T-helper 1 cell (primary cell): Measurements from ENCODE around the gene SORT1.
"Not testable (repeated sequence)": the region's sequence is repeated elsewhere in the genome, so short reads cannot be mapped to it uniquely, and the experiment has no call there.

Experiments
- DNase-seq, 5 donors: peaks; one replicate each; pipeline ENCODE4 v3.0.0-alpha.2; 2012 to 2020

SORT1 gene

GRCh38 chr1:109338091-109338490, 59.6 kb downstream of the SORT1 start:
- no peak for DNase-seq

GRCh38 chr1:109335091-109335490, 62.6 kb downstream of the SORT1 start:
- no peak for DNase-seq

- no peak for DNase-seq
Measured at GRCh38 chr1:109331113-109331512, 66.6 kb downstream of the SORT1 start.

GRCh38 chr1:109327285-109327684, 70.4 kb downstream of the SORT1 start:
- no peak for DNase-seq

- DNase-seq: no peak
Measured at GRCh38 chr1:109322974-109323373, 74.7 kb downstream of the SORT1 start.

- no peak for DNase-seq
Measured at GRCh38 chr1:109319114-109319513, 78.6 kb downstream of the SORT1 start.

GRCh38 chr1:109316506-109316905, 81.2 kb downstream of the SORT1 start:
- no peak for DNase-seq

GRCh38 chr1:109315288-109315687, 82.4 kb downstream of the SORT1 start:
- no peak for DNase-seq

- no peak for DNase-seq
Measured at GRCh38 chr1:109314795-109315194, 82.9 kb downstream of the SORT1 start.

GRCh38 chr1:109312978-109313775, 84.5 kb downstream of the SORT1 start:
- DNase-seq: no peak

GRCh38 chr1:109312246-109312645, 85.5 kb downstream of the SORT1 start:
- no peak for DNase-seq

- no peak for DNase-seq
Measured at GRCh38 chr1:109309347-109309746, 88.4 kb downstream of the SORT1 start.

- no peak for DNase-seq
Measured at GRCh38 chr1:109307274-109308021, 90.3 kb downstream of the SORT1 start.

- no peak for DNase-seq
Measured at GRCh38 chr1:109306832-109307273, 90.9 kb downstream of the SORT1 start, which contains the start of gene MYBPHL. MYBPHL (minus strand) TSS chr1:109307011; CDS start chr1:109306991, 20 bp downstream.

- DNase-seq: not testable (repeated sequence)
Measured at GRCh38 chr1:109305991-109306390, 91.7 kb downstream of the SORT1 start.

GRCh38 chr1:109304226-109304920, 93.3 kb downstream of the SORT1 start:
- no peak for DNase-seq

- DNase-seq: no peak
Measured at GRCh38 chr1:109301874-109302273, 95.8 kb downstream of the SORT1 start.

GRCh38 chr1:109300650-109301151, 97.0 kb downstream of the SORT1 start:
- DNase-seq: no peak

GRCh38 chr1:109299558-109300343, 98.0 kb downstream of the SORT1 start:
- DNase-seq: no peak

- no peak for DNase-seq
Measured at GRCh38 chr1:109298666-109299557, 98.8 kb downstream of the SORT1 start.

GRCh38 chr1:109296782-109297181, 100.9 kb downstream of the SORT1 start:
- no peak for DNase-seq
